ENCODE data around the gene PPFIBP1. TPM values are rescaled to one million over a fixed set of nuclear protein-coding genes. Genes with fewer than 3 reads are reported as not detected.

Gene PPFIBP1
- total RNA-seq, 3 donors from 2014 or later, result 34.4 to 86.5 (median 84.0) TPM

GRCh38 chr12:27523305-27523641 is 733 bp upstream of the PPFIBP1 start:
- no peaks in the 10 kb centered on the region for H3K9me3 ChIP-seq
- no peaks in the 10 kb centered on the region for H3K36me3 ChIP-seq
- TF ChIP-seq POLR2A (IDR thresholded peaks at IDR 0.05) (no peak), CTCF (IDR thresholded peaks at IDR 0.05) (no peak), POLR2AphosphoS5 (IDR thresholded peaks at IDR 0.05) (no peak)
- intact Hi-C loops (cut with DNase I; ENCODE audit: low total_unique reads), result no loop called here
- H3K4me3 ChIP-seq, result peak overlapping the region; percentile 67 to 85 (median 78)
- H3K27me3 ChIP-seq, result no peaks in the 10 kb centered on the region
- no peaks in the 10 kb centered on the region for H3K4me1 ChIP-seq
- DNase-seq (ENCODE audit: low spot score in 2 of 2), result no peak
- peak overlapping the region; percentile 93 to 98 for H3K27ac ChIP-seq

- no peaks in the 10 kb centered on the region for H3K9me3 ChIP-seq
- no peaks in the 10 kb centered on the region for H3K36me3 ChIP-seq
- H3K27me3 ChIP-seq, result no peaks in the 10 kb centered on the region
- intact Hi-C loops (cut with DNase I; ENCODE audit: low total_unique reads), result no loop called here
- peak overlapping the region; percentile 93 to 98 for H3K27ac ChIP-seq
- peak overlapping the region; percentile 67 to 85 (median 78) for H3K4me3 ChIP-seq
- TF ChIP-seq CTCF (IDR thresholded peaks at IDR 0.05) (no peak), POLR2A (IDR thresholded peaks at IDR 0.05) (no peak), POLR2AphosphoS5 (IDR thresholded peaks at IDR 0.05) (no peak)
- no peaks in the 10 kb centered on the region for H3K4me1 ChIP-seq
- no peak for DNase-seq (ENCODE audit: low spot score in 2 of 2)
These were observed 459 bp downstream of the PPFIBP1 start for GRCh38 chr12:27524494-27524835.

- intact Hi-C loops (cut with DNase I; ENCODE audit: low total_unique reads), result no loop called here
- no peaks in the 10 kb centered on the region for H3K36me3 ChIP-seq
- TF ChIP-seq CTCF (IDR thresholded peaks at IDR 0.05), result peak in 1 of 3 donors; percentile 8
- no peak for TF ChIP-seq POLR2A (IDR thresholded peaks at IDR 0.05)
- no peaks in the 10 kb centered on the region for H3K27me3 ChIP-seq
- H3K4me1 ChIP-seq, result no peaks in the 10 kb centered on the region
- H3K9me3 ChIP-seq, result no peaks in the 10 kb centered on the region
- peak overlapping the region; percentile 67 to 85 (median 78) for H3K4me3 ChIP-seq
- H3K27ac ChIP-seq, result peak overlapping the region; percentile 93 to 98
- DNase-seq (ENCODE audit: low spot score in 2 of 2), result peak in 1 of 2 donors; percentile 25
These were observed 1.1 kb downstream of the PPFIBP1 start for GRCh38 chr12:27524839-27525753.

- intact Hi-C loops (cut with DNase I; ENCODE audit: low total_unique reads), result no loop called here
- H3K27ac ChIP-seq, result peak overlapping the region in 1 of 2 donors; percentile 13
- H3K4me3 ChIP-seq, result no peak overlapping the region
- no peaks in the 10 kb centered on the region for H3K36me3 ChIP-seq
- H3K9me3 ChIP-seq, result no peaks in the 10 kb centered on the region
- no peak for TF ChIP-seq CTCF (IDR thresholded peaks at IDR 0.05)
- no peak for TF ChIP-seq POLR2AphosphoS5 (IDR thresholded peaks at IDR 0.05)
- no peaks in the 10 kb centered on the region for H3K27me3 ChIP-seq
- no peak for DNase-seq (ENCODE audit: low spot score in 2 of 2)
- H3K4me1 ChIP-seq, result no peaks in the 10 kb centered on the region
These were observed 3.5 kb downstream of the PPFIBP1 start for GRCh38 chr12:27527512-27527911.

- no peaks in the 10 kb centered on the region for H3K27me3 ChIP-seq
- H3K4me3 ChIP-seq, result no peak overlapping the region
- no peak for DNase-seq (ENCODE audit: low spot score in 2 of 2)
- no peaks in the 10 kb centered on the region for H3K4me1 ChIP-seq
- H3K36me3 ChIP-seq, result no peaks in the 10 kb centered on the region
- TF ChIP-seq POLR2A (IDR thresholded peaks at IDR 0.05) (no peak), CTCF (IDR thresholded peaks at IDR 0.05) (no peak), POLR2AphosphoS5 (IDR thresholded peaks at IDR 0.05) (no peak)
- H3K9me3 ChIP-seq, result no peaks in the 10 kb centered on the region
- intact Hi-C loops (cut with DNase I; ENCODE audit: low total_unique reads), result no loop called here
- H3K27ac ChIP-seq, result peak overlapping the region in 1 of 2 donors; percentile 7
These were observed 4.8 kb downstream of the PPFIBP1 start for GRCh38 chr12:27528788-27529187.

Measured in breast epithelium (tissue), 4 donors.